ENCODE data around the gene RHOD. TPM values are rescaled to one million over a fixed set of nuclear protein-coding genes. Genes with fewer than 3 reads are reported as not detected.

Gene RHOD
- total and polyA plus RNA-seq, 2 experiments from 2014 or later: 43.3 to 77.6 TPM

DNA sequence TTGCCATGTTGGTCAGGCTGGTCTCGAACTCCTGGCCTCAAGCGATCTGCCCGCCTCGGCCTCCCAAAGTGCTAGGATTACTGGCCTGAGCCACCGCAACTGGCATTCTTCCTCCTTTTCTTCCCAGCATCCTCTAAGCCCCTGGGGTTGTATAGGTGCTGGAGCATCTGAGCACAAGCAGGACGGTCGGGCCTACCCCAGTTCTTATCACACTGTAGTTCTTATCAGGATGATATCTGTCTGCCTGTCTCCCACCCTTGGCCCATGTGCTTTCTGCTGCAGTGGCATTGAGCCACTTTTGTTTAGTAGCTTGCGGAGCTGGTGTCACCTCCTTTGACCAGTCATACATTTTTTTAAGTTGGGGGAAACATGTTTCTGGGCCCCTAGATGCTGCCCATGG lies 1.9 kb downstream of the RHOD start:
- DNase-seq (ENCODE audit: low spot score): no peak
- H3K4me2 ChIP-seq: no peak overlapping the region
- no peaks in the 10 kb centered on the region for H3K9me3 ChIP-seq (ENCODE audit: low read depth)
- WGBS (ENCODE audit: low lambda C conversion rate, missing lambda C conversion rate): 84% methylated on average over 8 of the region's 8 CpGs
- TF ChIP-seq EZH2 (IDR thresholded peaks at IDR 0.05; ENCODE audit: borderline replicate concordance) (no peak), EZH2phosphoT487 (IDR thresholded peaks at IDR 0.05; ENCODE audit: low read depth, severe bottlenecking, unreplicated experiment) (no peak)
- TF ChIP-seq, protein P1, sequence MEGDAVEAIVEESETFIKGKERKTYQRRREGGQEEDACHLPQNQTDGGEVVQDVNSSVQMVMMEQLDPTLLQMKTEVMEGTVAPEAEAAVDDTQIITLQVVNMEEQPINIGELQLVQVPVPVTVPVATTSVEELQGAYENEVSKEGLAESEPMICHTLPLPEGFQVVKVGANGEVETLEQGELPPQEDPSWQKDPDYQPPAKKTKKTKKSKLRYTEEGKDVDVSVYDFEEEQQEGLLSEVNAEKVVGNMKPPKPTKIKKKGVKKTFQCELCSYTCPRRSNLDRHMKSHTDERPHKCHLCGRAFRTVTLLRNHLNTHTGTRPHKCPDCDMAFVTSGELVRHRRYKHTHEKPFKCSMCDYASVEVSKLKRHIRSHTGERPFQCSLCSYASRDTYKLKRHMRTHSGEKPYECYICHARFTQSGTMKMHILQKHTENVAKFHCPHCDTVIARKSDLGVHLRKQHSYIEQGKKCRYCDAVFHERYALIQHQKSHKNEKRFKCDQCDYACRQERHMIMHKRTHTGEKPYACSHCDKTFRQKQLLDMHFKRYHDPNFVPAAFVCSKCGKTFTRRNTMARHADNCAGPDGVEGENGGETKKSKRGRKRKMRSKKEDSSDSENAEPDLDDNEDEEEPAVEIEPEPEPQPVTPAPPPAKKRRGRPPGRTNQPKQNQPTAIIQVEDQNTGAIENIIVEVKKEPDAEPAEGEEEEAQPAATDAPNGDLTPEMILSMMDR (IDR thresholded peaks at IDR 0.05; ENCODE audit: poor library complexity): no peak
- H3K4me1 ChIP-seq (ENCODE audit: insufficient read depth): peaks cover 31% of the 10 kb centered on the region
- H4K20me1 ChIP-seq (ENCODE audit: insufficient read depth, poor library complexity, severe bottlenecking): no peaks in the 10 kb centered on the region
- H3K27ac ChIP-seq: no peak overlapping the region
- H3K9me2 ChIP-seq (replicated peaks; ENCODE audit: insufficient read depth): no peaks in the 10 kb centered on the region
- H2AFZ ChIP-seq: no peak overlapping the region
- peaks cover 21% of the 10 kb centered on the region for H3K79me2 ChIP-seq
- no peak overlapping the region for H3K4me3 ChIP-seq
- H3K27me3 ChIP-seq: no peaks in the 10 kb centered on the region
- no peaks in the 10 kb centered on the region for H3K36me3 ChIP-seq (replicated peaks; ENCODE audit: insufficient read depth, low read depth)

DNA sequence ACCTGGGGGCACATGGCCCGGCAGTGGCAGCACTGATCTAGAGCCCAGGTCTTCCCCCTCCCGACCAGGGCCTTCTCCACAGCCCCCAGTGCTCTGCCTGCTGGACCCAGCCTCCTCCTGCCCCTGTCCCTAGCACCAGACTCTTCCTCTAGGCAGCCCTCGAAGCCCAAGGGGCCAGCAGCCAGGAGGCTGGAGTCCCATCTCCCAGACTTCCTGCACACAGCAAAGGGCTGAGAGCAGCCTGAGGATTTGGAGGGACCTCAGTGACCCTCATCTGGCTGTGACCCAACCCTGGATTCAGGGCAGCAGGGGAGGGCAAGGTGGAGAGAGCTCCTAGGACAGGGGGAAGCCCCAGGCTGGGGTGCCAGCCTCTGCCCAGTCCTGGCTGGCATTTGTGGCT lies 3.0 kb downstream of the RHOD start:
- Histone ChIP-seq H3K9me2 (replicated peaks; ENCODE audit: insufficient read depth) (no peaks in the 10 kb centered on the region), H3K4me3 (no peak overlapping the region), H3K9me3 (ENCODE audit: low read depth) (no peaks in the 10 kb centered on the region), H3K79me2 (peaks cover 21% of the 10 kb centered on the region), H3K36me3 (replicated peaks; ENCODE audit: insufficient read depth, low read depth) (no peaks in the 10 kb centered on the region), H3K27me3 (no peaks in the 10 kb centered on the region), H3K4me1 (ENCODE audit: insufficient read depth) (peaks cover 24% of the 10 kb centered on the region), H4K20me1 (ENCODE audit: insufficient read depth, poor library complexity, severe bottlenecking) (no peaks in the 10 kb centered on the region), H3K4me2 (no peak overlapping the region), H2AFZ (no peak overlapping the region), H3K27ac (no peak overlapping the region)
- no peak for DNase-seq (ENCODE audit: low spot score)
- WGBS (ENCODE audit: low lambda C conversion rate, missing lambda C conversion rate): 94% methylated on average over 3 of the region's 3 CpGs
- TF ChIP-seq EZH2 (IDR thresholded peaks at IDR 0.05; ENCODE audit: borderline replicate concordance) (no peak), EZH2phosphoT487 (IDR thresholded peaks at IDR 0.05; ENCODE audit: low read depth, severe bottlenecking, unreplicated experiment) (no peak)
- TF ChIP-seq, protein P1 (IDR thresholded peaks at IDR 0.05; ENCODE audit: poor library complexity): no peak

DNA sequence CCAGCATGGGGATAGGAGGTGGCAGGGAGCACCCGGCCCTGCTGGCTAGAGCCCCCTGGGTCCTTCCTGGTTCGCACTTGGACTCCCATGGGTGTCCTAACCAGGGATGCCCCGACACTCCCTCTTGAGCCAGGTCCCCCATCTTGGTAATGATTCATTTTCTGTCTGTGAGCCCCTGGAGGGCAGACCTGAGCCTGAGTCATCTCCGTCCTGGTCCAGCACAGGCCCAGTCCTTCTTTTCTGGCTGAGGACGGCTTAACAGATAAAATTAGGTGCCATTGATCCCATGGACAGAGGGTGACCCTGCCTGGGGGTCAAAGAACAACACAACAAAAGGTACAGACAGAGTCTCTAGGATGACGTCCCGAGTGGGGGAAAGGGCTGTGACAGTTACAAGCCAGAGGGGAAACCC lies 3.5 kb downstream of the RHOD start:
- H3K27me3 ChIP-seq: no peaks in the 10 kb centered on the region
- no peaks in the 10 kb centered on the region for H3K9me3 ChIP-seq (ENCODE audit: low read depth)
- no peak overlapping the region for H3K4me2 ChIP-seq
- no peak for DNase-seq (ENCODE audit: low spot score)
- H3K27ac ChIP-seq: no peak overlapping the region
- H3K4me1 ChIP-seq (ENCODE audit: insufficient read depth): peaks cover 22% of the 10 kb centered on the region
- WGBS (ENCODE audit: low lambda C conversion rate, missing lambda C conversion rate): 80% methylated on average over 7 of the region's 7 CpGs
- no peaks in the 10 kb centered on the region for H3K36me3 ChIP-seq (replicated peaks; ENCODE audit: insufficient read depth, low read depth)
- H3K9me2 ChIP-seq (replicated peaks; ENCODE audit: insufficient read depth): no peaks in the 10 kb centered on the region
- H3K79me2 ChIP-seq: peaks cover 21% of the 10 kb centered on the region
- no peaks in the 10 kb centered on the region for H4K20me1 ChIP-seq (ENCODE audit: insufficient read depth, poor library complexity, severe bottlenecking)
- TF ChIP-seq EZH2 (IDR thresholded peaks at IDR 0.05; ENCODE audit: borderline replicate concordance) (no peak), EZH2phosphoT487 (IDR thresholded peaks at IDR 0.05; ENCODE audit: low read depth, severe bottlenecking, unreplicated experiment) (no peak)
- TF ChIP-seq, protein P1 (IDR thresholded peaks at IDR 0.05; ENCODE audit: poor library complexity): no peak
- no peak overlapping the region for H2AFZ ChIP-seq
- H3K4me3 ChIP-seq: no peak overlapping the region

Data from hepatocyte (in vitro differentiated cells).